Stomach smooth muscle (tissue), 2 donors: ENCODE data around the gene SLCO3A1.

Experiments
- H3K27ac ChIP-seq: one replicate; pipeline ENCODE4 v1.7.0; 2013; ENCODE audit warnings: mild to moderate bottlenecking, low read length, inconsistent platforms
- H3K27me3 ChIP-seq, 2 donors: one replicate each; pipeline ENCODE4 v1.7.0; 2013; ENCODE audit warnings: low read length in 2 of 2; ENCODE audit not compliant: insufficient read depth in 2 of 2, control insufficient read depth in 1 of 2
- H3K36me3 ChIP-seq, 2 donors: one replicate each; pipeline ENCODE4 v1.7.0; 2013; ENCODE audit warnings: low read length in 2 of 2; ENCODE audit not compliant: control insufficient read depth in 2 of 2, insufficient read depth in 2 of 2
- H3K4me1 ChIP-seq: one replicate; pipeline ENCODE4 v1.7.0; 2013; ENCODE audit warnings: low read length; ENCODE audit not compliant: control insufficient read depth, insufficient read depth
- H3K4me3 ChIP-seq, 2 donors: one replicate each; pipeline ENCODE4 v1.7.0; 2013; ENCODE audit warnings: low read length in 2 of 2
- H3K9ac ChIP-seq, 2 donors: one replicate each; pipeline ENCODE4 v1.7.0; 2013; ENCODE audit warnings: low read length in 2 of 2, mild to moderate bottlenecking in 1 of 2
- H3K9me3 ChIP-seq, 2 donors: one replicate each; pipeline ENCODE4 v1.7.0; 2013; ENCODE audit warnings: low read length in 2 of 2; ENCODE audit not compliant: control insufficient read depth in 2 of 2
- donor health status: healthy.
- donor health status: Pancreatic carcinoma.

SLCO3A1 gene

DNA sequence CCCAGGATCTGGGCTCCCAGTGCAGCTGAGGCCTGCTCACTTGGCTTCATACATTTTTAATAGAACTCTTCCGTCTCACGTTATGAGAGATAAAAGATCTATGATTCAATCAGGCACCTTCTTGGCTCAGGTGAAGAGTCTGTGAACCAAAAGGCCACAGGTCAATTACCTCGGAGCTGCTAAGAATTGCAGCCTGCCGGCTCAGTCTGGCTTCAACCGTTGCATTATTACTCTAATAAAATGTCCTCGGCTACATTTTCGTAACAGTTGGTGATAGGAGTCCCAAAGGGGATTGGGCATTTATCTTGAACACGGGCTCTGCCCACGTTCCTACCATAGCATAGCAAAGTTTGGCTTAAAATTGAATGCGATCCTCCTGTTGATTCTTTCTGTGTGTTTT is 176.3 kb downstream of the SLCO3A1 start:
- Histone ChIP-seq H3K9ac (no peak overlapping the region), H3K36me3 (no peaks in the 10 kb centered on the region), H3K4me3 (no peak overlapping the region), H3K27ac (no peak overlapping the region), H3K9me3 (no peaks in the 10 kb centered on the region), H3K27me3 (no peaks in the 10 kb centered on the region), H3K4me1 (peaks cover 16% of the 10 kb centered on the region)

DNA sequence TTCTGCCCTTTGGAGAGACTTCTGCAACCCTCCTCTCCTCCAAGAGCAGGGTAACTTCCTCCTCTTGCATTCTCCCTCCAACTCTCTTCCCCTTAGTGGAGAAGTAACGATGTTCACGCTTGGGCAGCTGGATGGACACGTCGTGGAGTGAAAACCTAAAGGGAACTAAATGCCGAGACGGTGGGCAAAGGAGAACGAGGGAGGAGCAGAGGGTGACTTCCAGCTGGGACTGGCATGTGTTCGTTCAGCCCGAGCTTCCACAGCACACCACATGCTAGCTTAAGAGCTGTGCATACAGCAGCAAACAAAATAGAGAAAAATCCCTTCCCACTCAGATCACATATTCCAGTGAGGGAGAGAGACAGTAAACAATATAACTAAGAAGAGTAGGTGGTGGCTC is 179.8 kb downstream of the SLCO3A1 start:
- no peaks in the 10 kb centered on the region for H3K27me3 ChIP-seq
- no peak overlapping the region for H3K27ac ChIP-seq
- peaks cover 11% of the 10 kb centered on the region for H3K4me1 ChIP-seq
- no peaks in the 10 kb centered on the region for H3K36me3 ChIP-seq
- no peaks in the 10 kb centered on the region for H3K9me3 ChIP-seq
- H3K9ac ChIP-seq: no peak overlapping the region
- no peak overlapping the region for H3K4me3 ChIP-seq

DNA sequence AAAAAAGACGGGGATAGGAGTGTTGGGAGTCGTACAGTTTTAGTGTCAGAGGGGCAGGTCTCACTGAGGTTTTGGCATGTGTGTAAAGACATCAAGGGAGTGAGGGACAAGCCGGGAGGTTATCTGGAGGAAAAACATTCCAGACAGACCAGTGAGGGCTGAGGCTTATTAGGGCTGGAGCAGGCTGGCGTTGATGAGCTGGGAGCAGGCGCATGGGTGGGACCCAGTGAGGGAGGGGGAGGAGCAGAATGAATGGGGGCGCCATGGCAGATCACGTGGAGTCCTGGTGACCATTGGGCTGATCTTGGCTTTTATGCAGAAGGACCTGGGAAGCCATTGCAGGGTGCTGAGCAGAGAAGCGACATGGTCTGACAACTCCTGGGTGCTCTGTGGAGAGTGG is 180.2 kb downstream of the SLCO3A1 start:
- H3K36me3 ChIP-seq: no peaks in the 10 kb centered on the region
- no peak overlapping the region for H3K4me3 ChIP-seq
- H3K27ac ChIP-seq: no peak overlapping the region
- no peaks in the 10 kb centered on the region for H3K9me3 ChIP-seq
- H3K9ac ChIP-seq: no peak overlapping the region
- H3K27me3 ChIP-seq: no peaks in the 10 kb centered on the region
- H3K4me1 ChIP-seq: peaks cover 11% of the 10 kb centered on the region

DNA sequence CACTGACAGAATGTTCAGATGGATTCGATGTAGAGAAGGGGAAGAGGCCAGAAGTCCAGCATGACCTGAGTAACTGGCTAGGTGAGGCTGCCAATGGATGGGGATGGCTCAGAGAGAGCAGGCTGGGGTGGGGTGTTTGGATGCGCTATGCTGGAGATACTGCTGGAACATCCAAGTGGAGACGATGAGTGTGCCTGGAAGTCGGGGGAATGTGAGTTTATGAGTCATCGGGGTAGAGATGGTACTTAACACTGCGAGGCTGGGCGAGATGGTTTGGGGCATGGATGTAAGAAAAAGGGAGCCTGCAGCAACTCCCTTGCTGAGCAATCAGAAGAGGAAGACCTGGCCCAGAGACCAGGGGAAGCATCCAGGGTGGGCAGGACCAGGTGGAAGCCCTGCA is 180.7 kb downstream of the SLCO3A1 start:
- peaks cover 9% of the 10 kb centered on the region for H3K4me1 ChIP-seq
- no peak overlapping the region for H3K27ac ChIP-seq
- no peaks in the 10 kb centered on the region for H3K9me3 ChIP-seq
- no peak overlapping the region for H3K4me3 ChIP-seq
- H3K9ac ChIP-seq: no peak overlapping the region
- no peaks in the 10 kb centered on the region for H3K36me3 ChIP-seq
- H3K27me3 ChIP-seq: no peaks in the 10 kb centered on the region

DNA sequence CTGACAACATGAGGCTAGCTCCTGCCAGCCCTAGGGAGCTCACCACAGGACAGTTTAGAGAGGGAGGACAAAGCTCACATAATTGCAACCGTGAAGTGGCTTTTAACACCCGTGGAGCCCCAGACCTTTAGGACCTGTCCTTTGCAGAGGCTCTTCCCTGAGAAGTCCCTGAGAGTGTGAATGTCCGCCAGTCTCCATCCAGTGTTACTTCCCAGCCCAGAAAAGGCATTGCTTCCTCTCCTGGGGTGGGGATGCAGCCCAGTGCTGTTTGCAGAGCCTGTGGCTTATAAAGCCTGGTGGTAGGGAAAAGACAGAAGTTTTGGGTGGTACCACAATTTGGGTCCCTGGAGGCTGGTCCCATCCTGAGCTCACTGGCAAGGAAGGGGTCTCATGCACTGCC is 182.0 kb downstream of the SLCO3A1 start:
- no peaks in the 10 kb centered on the region for H3K36me3 ChIP-seq
- H3K9ac ChIP-seq: no peak overlapping the region
- no peaks in the 10 kb centered on the region for H3K9me3 ChIP-seq
- H3K4me1 ChIP-seq: peaks cover 4% of the 10 kb centered on the region
- H3K27me3 ChIP-seq: no peaks in the 10 kb centered on the region
- no peak overlapping the region for H3K27ac ChIP-seq
- no peak overlapping the region for H3K4me3 ChIP-seq

DNA sequence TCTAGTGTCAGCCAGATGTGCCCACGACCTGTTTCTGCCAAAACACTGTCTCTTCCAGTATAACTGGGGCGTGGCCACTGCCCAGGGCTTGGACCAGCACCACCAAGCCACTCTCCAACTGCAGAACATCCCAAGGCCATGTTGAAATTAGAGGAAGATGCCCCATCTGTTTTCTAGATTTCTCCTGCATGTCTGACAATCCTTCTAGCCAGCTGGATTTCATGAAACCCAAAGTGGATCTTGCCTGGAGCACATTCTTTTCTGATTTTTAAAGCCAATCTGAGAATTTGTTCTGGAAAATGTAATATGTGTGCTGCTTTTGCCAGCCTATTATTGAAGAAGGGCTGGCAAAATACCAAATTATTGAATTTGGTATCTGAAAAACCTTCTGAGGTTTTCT is 182.5 kb downstream of the SLCO3A1 start:
- no peak overlapping the region for H3K27ac ChIP-seq
- H3K4me1 ChIP-seq: peaks cover 4% of the 10 kb centered on the region

DNA sequence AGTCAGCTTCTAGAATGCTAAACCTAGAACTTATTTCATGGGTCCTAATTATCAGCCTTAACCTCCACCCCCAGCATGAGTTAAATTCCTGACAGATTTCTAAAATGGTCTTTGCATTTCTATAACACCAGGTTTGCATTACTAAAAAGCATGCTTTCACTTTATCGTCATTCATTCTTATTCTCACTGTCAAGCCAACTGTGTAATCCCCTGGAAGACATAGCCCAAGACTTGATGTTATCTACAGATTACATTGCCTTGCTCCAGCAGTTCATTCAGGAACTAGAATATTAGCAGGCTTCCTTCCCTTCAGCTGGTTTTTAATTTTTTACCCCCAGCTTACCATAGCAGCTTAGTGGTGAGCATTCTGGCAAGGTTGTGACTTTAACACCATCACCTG is 184.0 kb downstream of the SLCO3A1 start:
- H3K27ac ChIP-seq: no peak overlapping the region
- no peak overlapping the region for H3K4me3 ChIP-seq
- H3K9me3 ChIP-seq: no peaks in the 10 kb centered on the region
- no peak overlapping the region for H3K9ac ChIP-seq
- H3K4me1 ChIP-seq: peaks cover 4% of the 10 kb centered on the region
- H3K36me3 ChIP-seq: no peaks in the 10 kb centered on the region
- H3K27me3 ChIP-seq: no peaks in the 10 kb centered on the region

More for the DNA sequence above, 182.5 kb downstream of the SLCO3A1 start:
- no peak overlapping the region for H3K4me3 ChIP-seq
- no peaks in the 10 kb centered on the region for H3K27me3 ChIP-seq
- no peak overlapping the region for H3K9ac ChIP-seq
- H3K36me3 ChIP-seq: no peaks in the 10 kb centered on the region
- no peaks in the 10 kb centered on the region for H3K9me3 ChIP-seq

DNA sequence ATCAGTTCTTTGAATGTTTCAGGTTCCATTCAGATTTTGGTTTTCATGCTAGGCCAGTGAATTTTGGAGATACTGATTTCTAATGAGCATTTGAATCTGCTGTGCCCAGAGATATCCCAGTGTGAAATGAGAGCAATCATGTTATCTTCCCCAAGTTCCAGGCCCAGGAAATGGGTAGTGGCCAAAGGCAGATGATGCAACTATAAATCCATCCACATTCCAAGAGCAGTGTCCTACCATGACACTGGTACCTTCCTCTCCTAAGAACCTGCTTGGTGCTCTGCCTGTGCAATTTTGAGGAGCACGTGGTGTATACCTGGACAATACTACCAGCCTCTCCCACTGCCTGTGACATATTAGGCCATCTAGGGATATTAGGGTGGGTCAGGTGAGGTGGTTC is 186.8 kb downstream of the SLCO3A1 start:
- H3K27me3 ChIP-seq: no peaks in the 10 kb centered on the region
- H3K4me1 ChIP-seq: peaks cover 2% of the 10 kb centered on the region
- no peaks in the 10 kb centered on the region for H3K36me3 ChIP-seq
- H3K9ac ChIP-seq: no peak overlapping the region
- no peaks in the 10 kb centered on the region for H3K9me3 ChIP-seq
- no peak overlapping the region for H3K27ac ChIP-seq
- no peak overlapping the region for H3K4me3 ChIP-seq

DNA sequence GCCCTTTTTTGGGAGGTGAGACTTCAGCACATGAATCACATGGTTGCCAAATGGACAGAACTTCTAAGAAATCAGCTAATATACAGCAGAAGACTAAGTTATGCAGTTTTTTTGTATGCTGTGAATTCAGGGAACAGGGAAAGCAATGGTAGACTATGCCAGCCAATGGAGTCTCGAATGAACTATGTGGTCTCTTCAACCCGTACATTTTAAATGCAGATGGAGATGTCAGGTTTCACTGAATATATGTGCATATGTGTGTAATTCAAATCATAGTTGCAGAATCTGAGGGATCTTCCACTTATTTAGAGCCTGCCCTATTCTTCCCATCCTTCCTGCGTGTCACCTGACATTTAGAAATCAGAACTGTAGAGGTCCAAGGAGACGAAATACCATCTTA is 187.9 kb downstream of the SLCO3A1 start:
- no peaks in the 10 kb centered on the region for H3K9me3 ChIP-seq

DNA sequence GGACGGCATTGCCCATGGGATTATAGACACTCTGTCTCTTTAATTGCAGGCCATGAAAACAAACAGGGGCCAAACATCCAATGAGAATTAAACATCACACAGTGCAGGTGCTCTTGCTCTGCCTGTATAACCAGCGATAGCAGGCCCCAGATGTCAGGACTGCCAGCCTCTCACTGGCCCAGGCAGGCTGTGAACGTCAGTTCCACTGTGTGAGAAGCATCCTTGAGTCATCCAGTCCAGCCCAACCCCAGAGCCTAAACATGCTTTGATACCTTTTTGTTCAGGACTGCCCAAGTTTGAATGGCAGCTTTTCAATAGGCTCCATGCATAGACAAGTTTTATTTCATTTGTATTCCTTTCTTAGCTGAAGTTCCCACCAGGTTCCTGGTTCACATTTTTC is 189.8 kb downstream of the SLCO3A1 start:
- Histone ChIP-seq H3K9ac (no peak overlapping the region), H3K36me3 (no peaks in the 10 kb centered on the region), H3K9me3 (no peaks in the 10 kb centered on the region), H3K27me3 (no peaks in the 10 kb centered on the region), H3K4me1 (no peaks in the 10 kb centered on the region), H3K4me3 (no peak overlapping the region), H3K27ac (no peak overlapping the region)

More for the DNA sequence above, 187.9 kb downstream of the SLCO3A1 start:
- Histone ChIP-seq H3K36me3 (no peaks in the 10 kb centered on the region), H3K27ac (no peak overlapping the region), H3K27me3 (no peaks in the 10 kb centered on the region), H3K9ac (no peak overlapping the region), H3K4me1 (no peaks in the 10 kb centered on the region), H3K4me3 (no peak overlapping the region)

DNA sequence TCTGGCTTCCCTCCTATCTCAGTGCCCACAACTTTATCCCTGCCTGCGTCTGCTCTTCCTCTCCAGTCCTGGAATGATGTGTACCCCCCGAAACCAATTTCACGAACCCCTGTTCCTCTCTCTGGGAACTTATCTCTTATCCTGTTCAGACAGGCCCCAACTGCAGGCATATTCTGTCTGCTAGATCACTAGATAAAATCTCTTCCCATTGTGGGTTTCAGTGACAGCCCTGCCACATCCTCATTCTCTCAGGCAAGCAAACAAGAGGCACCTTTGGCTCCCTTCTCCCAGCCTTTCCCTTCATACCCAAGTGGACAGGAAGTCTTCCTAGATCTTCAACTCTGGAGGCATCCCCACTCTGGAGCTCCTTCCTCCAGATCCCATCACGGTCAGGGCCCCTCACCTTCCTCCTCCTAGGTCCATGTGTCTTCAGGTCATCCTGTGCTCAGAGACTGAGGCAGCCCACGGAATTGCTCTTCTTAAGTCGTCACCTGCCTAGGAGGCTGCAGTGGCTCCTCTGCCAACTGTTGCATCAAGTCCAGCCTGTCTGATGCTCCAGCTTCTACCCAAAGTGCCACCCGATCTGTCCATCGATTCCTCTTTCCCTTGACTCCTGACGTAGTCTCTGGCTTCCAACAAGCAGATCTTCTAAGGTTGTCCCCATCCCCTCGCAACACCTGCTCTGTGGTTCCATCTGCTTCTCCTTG is 190.8 kb downstream of the SLCO3A1 start:
- Histone ChIP-seq H3K27me3 (no peaks in the 10 kb centered on the region), H3K9me3 (no peaks in the 10 kb centered on the region), H3K36me3 (no peaks in the 10 kb centered on the region), H3K27ac (no peak overlapping the region), H3K4me1 (no peaks in the 10 kb centered on the region), H3K4me3 (no peak overlapping the region), H3K9ac (no peak overlapping the region)
